Keratinocyte (primary cell): ENCODE measurements around the gene TPRN. TPM values are rescaled to one million over a fixed set of nuclear protein-coding genes. Genes with fewer than 3 reads are reported as not detected.

Experiments
- DNase-seq: peaks from one replicate; pipeline ENCODE4 v3.0.0-alpha.2; 2011; ENCODE audit warnings: low read depth, missing footprints, low spot score
- FAIRE-seq: peaks from 2 replicates; lab custom pipeline; 2011; peaks lifted over from hg19 to GRCh38; lab: Jason Lieb, UNC
- H2AFZ ChIP-seq: 2 replicates; pipeline ENCODE4 v1.6.0; 2012; ENCODE audit warnings: low read length, control low read depth, inconsistent platforms; ENCODE audit not compliant: control insufficient read depth
- H3K27ac ChIP-seq: 2 replicates; pipeline ENCODE4 v1.5.1; 2011; ENCODE audit warnings: low read length; ENCODE audit not compliant: control insufficient read depth, insufficient read depth
- H3K27me3 ChIP-seq: 3 replicates; pipeline ENCODE4 v1.6.0; 2011; ENCODE audit warnings: low read length; ENCODE audit not compliant: control insufficient read depth, insufficient read depth; ENCODE audit errors: extremely low read depth
- H3K36me3 ChIP-seq, 2 experiments: 2 replicates in 1 of 2; 3 replicates in 1 of 2; pipeline ENCODE4 v1.5.1; 2011; ENCODE audit warnings: low read length in 2 of 2, mild to moderate bottlenecking in 1 of 2; ENCODE audit not compliant: control insufficient read depth in 2 of 2, insufficient read depth in 2 of 2; ENCODE audit errors: extremely low read depth in 1 of 2
- H3K4me1 ChIP-seq: 3 replicates; pipeline ENCODE4 v1.5.1; 2011; ENCODE audit warnings: low read length; ENCODE audit not compliant: control insufficient read depth, insufficient read depth; ENCODE audit errors: extremely low read depth
- H3K4me2 ChIP-seq: 3 replicates; pipeline ENCODE4 v1.6.0; 2011; ENCODE audit warnings: low read depth, low read length; ENCODE audit not compliant: control insufficient read depth, insufficient read depth; ENCODE audit errors: extremely low read depth
- H3K4me3 ChIP-seq, 3 experiments: fragments of 200-600 bp in 1 of 3; sonication (generic) in 1 of 3; 2 replicates in 2 of 3; 3 replicates in 1 of 3; pipeline ENCODE4 v1.5.1; 2011 to 2016; ENCODE audit warnings: low read length in 3 of 3, mild to moderate bottlenecking in 3 of 3, control low read depth in 2 of 3, inconsistent platforms in 1 of 3, low read depth in 1 of 3, mixed read lengths in 1 of 3, mixed run types in 1 of 3, moderate library complexity in 1 of 3; ENCODE audit not compliant: control insufficient read depth in 2 of 3, insufficient read depth in 2 of 3; ENCODE audit errors: extremely low read depth in 1 of 3
- H3K79me2 ChIP-seq: 2 replicates; pipeline ENCODE4 v1.6.0; 2012; ENCODE audit warnings: low read length; ENCODE audit not compliant: control insufficient read depth, insufficient read depth
- H3K9ac ChIP-seq: 3 replicates; pipeline ENCODE4 v1.6.0; 2011; ENCODE audit warnings: low read length; ENCODE audit not compliant: control insufficient read depth, insufficient read depth; ENCODE audit errors: extremely low read depth
- H3K9me1 ChIP-seq: 3 replicates; pipeline ENCODE4 v1.6.0; 2011; ENCODE audit warnings: low read length; ENCODE audit not compliant: control insufficient read depth, insufficient read depth; ENCODE audit errors: extremely low read depth
- H3K9me3 ChIP-seq: 2 replicates; pipeline ENCODE4 v1.5.1; 2012; ENCODE audit warnings: low read depth, low read length; ENCODE audit not compliant: control insufficient read depth
- H4K20me1 ChIP-seq: 3 replicates; pipeline ENCODE4 v1.6.0; 2011; ENCODE audit warnings: low read length; ENCODE audit not compliant: control insufficient read depth, insufficient read depth; ENCODE audit errors: extremely low read depth
- EZH2 ChIP-seq: IDR thresholded peaks from one replicate; pipeline ENCODE4 v1.6.1; 2012; ENCODE audit warnings: inconsistent platforms, mild to moderate bottlenecking, low read length, moderate library complexity
- dilution Hi-C: fragments of 300-500 bp; cut with MboI; formaldehyde crosslinking; loops from one replicate; pipeline ENCODE4 v1.7.0; 2020; ENCODE audit warnings: low sequenced_read_pairs; ENCODE audit not compliant: extremely low pct_ligation_motif_present
- polyA plus RNA-seq, 5 experiments: library from polyadenylated mRNA; depleted of rRNA in 3 of 5; stranded (reverse) in 3 of 5; stranded (forward) in 1 of 5; unstranded in 1 of 5; fragments of >200 nt; gene quantifications; 1 replicate in 1 of 5; 2 replicates in 3 of 5; 3 replicates in 1 of 5; pipeline versions ENCODE4 v1.2.1 to v1.2.3, GENCODE V29; 2011 to 2012; ENCODE audit warnings: missing spikeins in 2 of 5, low read depth in 1 of 5, low replicate concordance in 1 of 5
- TF ChIP-seq, protein P1 (sequence below), 3 experiments: IDR thresholded peaks in 1 of 3; conservative IDR thresholded peaks in 1 of 3; optimal IDR thresholded peaks in 1 of 3; 2 replicates in 2 of 3; 3 replicates in 1 of 3; pipeline versions ENCODE3 to v1.5.1; 2011; ENCODE audit warnings: low read length in 3 of 3, mild to moderate bottlenecking in 3 of 3, moderate library complexity in 2 of 3, control low read depth in 1 of 3, inconsistent platforms in 1 of 3; ENCODE audit not compliant: insufficient read depth in 2 of 3; ENCODE audit errors: extremely low read depth in 1 of 3

TPRN gene
- polyA plus RNA-seq, 1 donor (not counting 4 experiments of a cell fraction or from before 2014, with no cell fraction given): 1.1 TPM

DNA sequence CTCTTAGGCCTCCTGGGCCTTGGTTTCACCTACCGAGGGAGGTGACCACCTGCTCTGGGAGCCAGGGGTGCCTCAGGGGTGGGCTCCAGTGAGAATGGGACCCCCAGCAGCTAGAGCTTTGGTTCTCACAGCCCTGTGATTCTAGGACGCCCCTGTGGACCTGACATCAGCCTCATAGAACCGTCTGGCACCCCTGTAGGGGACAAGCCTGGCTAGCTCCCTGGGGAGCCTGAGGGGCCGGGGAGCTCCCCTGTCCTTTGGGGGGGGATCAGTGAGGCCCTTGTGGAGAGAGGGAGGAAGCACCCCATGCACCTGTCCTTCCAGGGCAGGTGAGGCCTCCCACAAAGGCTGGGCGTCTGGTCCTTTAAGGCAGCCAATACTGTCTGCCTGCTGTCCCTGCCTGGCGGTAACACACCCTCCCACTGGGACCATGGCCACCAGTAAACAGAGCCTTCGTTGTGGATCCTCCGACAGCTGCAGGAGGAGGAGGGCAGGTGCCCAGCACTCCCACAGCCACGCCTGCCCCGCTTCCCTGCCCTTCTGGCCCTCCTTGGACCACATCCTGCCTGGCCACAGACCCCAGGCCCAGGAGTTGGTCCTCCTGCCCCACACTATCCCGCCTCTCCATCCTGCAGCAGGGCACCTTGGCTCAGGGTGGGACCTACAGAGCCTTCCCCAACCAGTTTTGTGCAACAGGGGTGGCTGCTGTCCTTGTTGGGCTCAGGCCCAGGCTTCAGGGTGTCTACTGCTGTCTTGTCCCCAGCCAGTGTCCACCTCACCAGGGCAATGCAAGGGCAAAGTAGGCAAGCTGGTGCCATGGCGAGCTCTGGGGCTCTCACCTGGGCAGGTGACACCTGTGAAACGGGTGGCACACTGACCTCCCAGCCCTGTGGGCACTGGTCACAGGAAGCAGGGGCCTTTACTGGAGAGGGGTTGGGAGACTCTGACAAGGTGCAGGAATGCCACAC lies 37.5 kb upstream of the TPRN start:
- Histone ChIP-seq H3K9me1 (no peaks in the 10 kb centered on the region), H3K4me1 (peaks cover 7% of the 10 kb centered on the region), H3K36me3 (peaks cover 8 to 15% of the 10 kb centered on the region in 2 experiments), H3K27me3 (peaks cover 9% of the 10 kb centered on the region), H4K20me1 (peaks cover 15% of the 10 kb centered on the region), H3K4me3 (no peak overlapping the region), H3K4me2 (no peak overlapping the region), H3K9ac (no peak overlapping the region), H3K9me3 (no peaks in the 10 kb centered on the region), H3K79me2 (peaks cover 24% of the 10 kb centered on the region), H2AFZ (no peak overlapping the region), H3K27ac (no peak overlapping the region)
- dilution Hi-C loops: no loop called here
- TF ChIP-seq, protein P1, sequence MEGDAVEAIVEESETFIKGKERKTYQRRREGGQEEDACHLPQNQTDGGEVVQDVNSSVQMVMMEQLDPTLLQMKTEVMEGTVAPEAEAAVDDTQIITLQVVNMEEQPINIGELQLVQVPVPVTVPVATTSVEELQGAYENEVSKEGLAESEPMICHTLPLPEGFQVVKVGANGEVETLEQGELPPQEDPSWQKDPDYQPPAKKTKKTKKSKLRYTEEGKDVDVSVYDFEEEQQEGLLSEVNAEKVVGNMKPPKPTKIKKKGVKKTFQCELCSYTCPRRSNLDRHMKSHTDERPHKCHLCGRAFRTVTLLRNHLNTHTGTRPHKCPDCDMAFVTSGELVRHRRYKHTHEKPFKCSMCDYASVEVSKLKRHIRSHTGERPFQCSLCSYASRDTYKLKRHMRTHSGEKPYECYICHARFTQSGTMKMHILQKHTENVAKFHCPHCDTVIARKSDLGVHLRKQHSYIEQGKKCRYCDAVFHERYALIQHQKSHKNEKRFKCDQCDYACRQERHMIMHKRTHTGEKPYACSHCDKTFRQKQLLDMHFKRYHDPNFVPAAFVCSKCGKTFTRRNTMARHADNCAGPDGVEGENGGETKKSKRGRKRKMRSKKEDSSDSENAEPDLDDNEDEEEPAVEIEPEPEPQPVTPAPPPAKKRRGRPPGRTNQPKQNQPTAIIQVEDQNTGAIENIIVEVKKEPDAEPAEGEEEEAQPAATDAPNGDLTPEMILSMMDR (optimal IDR thresholded peaks at IDR 0.05 in 1 of 3, IDR thresholded peaks at IDR 0.05 in 1 of 3, conservative IDR thresholded peaks at IDR 0.05 in 1 of 3; ENCODE audit: extremely low read depth in 1 of 3, insufficient read depth in 2 of 3, low read length in 3 of 3): no peak
- TF ChIP-seq EZH2: no peak
- FAIRE-seq (no peak), DNase-seq (no peak)

- no peak for FAIRE-seq
- no peak for DNase-seq
- Histone ChIP-seq H3K4me3 (no peak overlapping the region), H3K9me3 (no peaks in the 10 kb centered on the region), H3K79me2 (peaks cover 14% of the 10 kb centered on the region), H3K9me1 (no peaks in the 10 kb centered on the region), H3K27ac (no peak overlapping the region), H3K9ac (no peak overlapping the region), H3K4me1 (no peaks in the 10 kb centered on the region), H4K20me1 (peaks cover 4% of the 10 kb centered on the region), H3K4me2 (no peak overlapping the region), H3K27me3 (peaks cover 12% of the 10 kb centered on the region), H2AFZ (no peak overlapping the region), H3K36me3 (peaks cover 1 to 8% of the 10 kb centered on the region in 2 experiments)
- dilution Hi-C loops: no loop called here
- TF ChIP-seq, protein P1 (optimal IDR thresholded peaks at IDR 0.05 in 1 of 3, IDR thresholded peaks at IDR 0.05 in 1 of 3, conservative IDR thresholded peaks at IDR 0.05 in 1 of 3; ENCODE audit: extremely low read depth in 1 of 3, insufficient read depth in 2 of 3, low read length in 3 of 3): no peak
- no peak for TF ChIP-seq EZH2
These were observed 36.4 kb upstream of the TPRN start for GRCh38 chr9:137236936-137237421.
